Breast epithelium (tissue), 3 donors: Measurements from ENCODE around the gene HSD11B2.
A peak's percentile ranks its signal among the peaks of the same experiment; 100 is the strongest.

Source experiments
- POLR2A ChIP-seq: fragments of 450-650 bp; IDR thresholded peaks from one replicate; pipeline ENCODE4 v1.6.1; 2016; ENCODE audit warnings: antibody characterized with exemption, mild to moderate bottlenecking, moderate library complexity
- POLR2AphosphoS5 ChIP-seq, 3 donors: sonication (generic); formaldehyde crosslinking; IDR thresholded peaks; one replicate each; pipeline ENCODE4 v1.6.1; 2017; ENCODE audit warnings: antibody characterized with exemption in 3 of 3
- TF ChIP-seq, protein P1 (sequence below), 3 donors: fragments of 450-650 bp; IDR thresholded peaks; one replicate each; pipeline ENCODE4 v1.5.1; 2016 to 2017; ENCODE audit warnings: antibody characterized with exemption in 3 of 3, mild to moderate bottlenecking in 3 of 3, moderate library complexity in 3 of 3

DNA sequence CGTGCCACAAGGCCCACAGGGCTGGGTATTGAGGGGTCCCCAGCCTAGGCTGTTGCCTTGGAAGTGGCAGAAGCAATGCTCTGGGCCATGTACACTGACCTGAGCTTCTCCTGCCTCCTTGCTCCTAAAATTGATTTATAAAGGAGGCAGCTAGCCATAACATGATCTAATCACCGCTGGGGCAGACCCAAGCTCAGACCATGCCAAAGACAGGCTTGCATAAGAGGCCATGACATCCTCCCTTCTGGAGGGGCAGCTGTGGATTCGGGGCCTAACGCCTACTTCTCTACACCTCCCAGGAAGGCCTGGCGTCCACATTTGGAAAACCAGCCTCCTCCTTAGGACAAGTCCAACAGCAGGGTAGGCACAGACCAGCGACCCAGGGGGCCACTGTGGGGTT is 12.3 kb downstream of the HSD11B2 start:
- TF ChIP-seq POLR2AphosphoS5 (IDR thresholded peaks at IDR 0.05) (peak; percentile 50 to 69 (median 53)), POLR2A (no peak)
- TF ChIP-seq, protein P1, sequence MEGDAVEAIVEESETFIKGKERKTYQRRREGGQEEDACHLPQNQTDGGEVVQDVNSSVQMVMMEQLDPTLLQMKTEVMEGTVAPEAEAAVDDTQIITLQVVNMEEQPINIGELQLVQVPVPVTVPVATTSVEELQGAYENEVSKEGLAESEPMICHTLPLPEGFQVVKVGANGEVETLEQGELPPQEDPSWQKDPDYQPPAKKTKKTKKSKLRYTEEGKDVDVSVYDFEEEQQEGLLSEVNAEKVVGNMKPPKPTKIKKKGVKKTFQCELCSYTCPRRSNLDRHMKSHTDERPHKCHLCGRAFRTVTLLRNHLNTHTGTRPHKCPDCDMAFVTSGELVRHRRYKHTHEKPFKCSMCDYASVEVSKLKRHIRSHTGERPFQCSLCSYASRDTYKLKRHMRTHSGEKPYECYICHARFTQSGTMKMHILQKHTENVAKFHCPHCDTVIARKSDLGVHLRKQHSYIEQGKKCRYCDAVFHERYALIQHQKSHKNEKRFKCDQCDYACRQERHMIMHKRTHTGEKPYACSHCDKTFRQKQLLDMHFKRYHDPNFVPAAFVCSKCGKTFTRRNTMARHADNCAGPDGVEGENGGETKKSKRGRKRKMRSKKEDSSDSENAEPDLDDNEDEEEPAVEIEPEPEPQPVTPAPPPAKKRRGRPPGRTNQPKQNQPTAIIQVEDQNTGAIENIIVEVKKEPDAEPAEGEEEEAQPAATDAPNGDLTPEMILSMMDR (IDR thresholded peaks at IDR 0.05), result no peak
